ENCODE results near the gene RORB.

DNA sequence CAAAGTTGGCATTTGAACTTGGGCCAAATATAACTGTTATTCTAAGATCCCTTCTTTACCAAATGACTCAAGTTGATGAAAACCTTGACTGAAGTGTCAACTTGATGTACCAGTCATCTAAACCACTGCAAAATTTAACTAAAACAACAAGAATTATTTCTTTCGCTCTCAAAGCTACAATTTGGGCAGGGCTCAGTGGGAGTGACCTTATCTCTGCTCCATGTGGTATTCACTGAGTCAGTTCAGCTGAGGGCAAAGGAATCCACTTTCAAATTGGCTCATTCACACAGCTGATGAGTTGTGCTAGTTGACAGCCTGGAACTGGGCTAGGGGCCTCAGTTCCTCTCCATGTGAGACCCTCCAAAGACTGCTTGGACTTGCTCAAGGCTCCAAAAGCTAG is 166.3 kb downstream of the RORB start:
- TF ChIP-seq, protein P1, sequence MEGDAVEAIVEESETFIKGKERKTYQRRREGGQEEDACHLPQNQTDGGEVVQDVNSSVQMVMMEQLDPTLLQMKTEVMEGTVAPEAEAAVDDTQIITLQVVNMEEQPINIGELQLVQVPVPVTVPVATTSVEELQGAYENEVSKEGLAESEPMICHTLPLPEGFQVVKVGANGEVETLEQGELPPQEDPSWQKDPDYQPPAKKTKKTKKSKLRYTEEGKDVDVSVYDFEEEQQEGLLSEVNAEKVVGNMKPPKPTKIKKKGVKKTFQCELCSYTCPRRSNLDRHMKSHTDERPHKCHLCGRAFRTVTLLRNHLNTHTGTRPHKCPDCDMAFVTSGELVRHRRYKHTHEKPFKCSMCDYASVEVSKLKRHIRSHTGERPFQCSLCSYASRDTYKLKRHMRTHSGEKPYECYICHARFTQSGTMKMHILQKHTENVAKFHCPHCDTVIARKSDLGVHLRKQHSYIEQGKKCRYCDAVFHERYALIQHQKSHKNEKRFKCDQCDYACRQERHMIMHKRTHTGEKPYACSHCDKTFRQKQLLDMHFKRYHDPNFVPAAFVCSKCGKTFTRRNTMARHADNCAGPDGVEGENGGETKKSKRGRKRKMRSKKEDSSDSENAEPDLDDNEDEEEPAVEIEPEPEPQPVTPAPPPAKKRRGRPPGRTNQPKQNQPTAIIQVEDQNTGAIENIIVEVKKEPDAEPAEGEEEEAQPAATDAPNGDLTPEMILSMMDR (IDR thresholded peaks at IDR 0.05): no peak
- TF ChIP-seq POLR2A (IDR thresholded peaks at IDR 0.05): no peak
- TF ChIP-seq POLR2AphosphoS5 (IDR thresholded peaks at IDR 0.05): no peak

All from suprapubic skin (tissue), 4 donors.